Endometrium (tissue), 2 donors: Measurements from ENCODE around the gene SLC6A3.
"Not testable (repeated sequence)": the region's sequence is repeated elsewhere in the genome, so short reads cannot be mapped to it uniquely, and the experiment has no call there.

Experiments used
- FAIRE-seq: peaks from 2 replicates; lab custom pipeline; 2012; peaks lifted over from hg19 to GRCh38; lab: Jason Lieb, UNC
- donor health status: control.
- donor health status: control.

SLC6A3 gene

GRCh38 chr5:1367149-1367548 is 78.1 kb downstream of the SLC6A3 start:
- no peak for FAIRE-seq

GRCh38 chr5:1366514-1366913 is 78.7 kb downstream of the SLC6A3 start:
- FAIRE-seq, result no peak

GRCh38 chr5:1364211-1364610 is 81.0 kb downstream of the SLC6A3 start:
- no peak for FAIRE-seq

- FAIRE-seq, result no peak
These were observed 81.7 kb downstream of the SLC6A3 start for GRCh38 chr5:1363581-1363980.

- no peak for FAIRE-seq
These were observed 82.1 kb downstream of the SLC6A3 start for GRCh38 chr5:1363160-1363559.

GRCh38 chr5:1362242-1363015 is 82.8 kb downstream of the SLC6A3 start:
- no peak for FAIRE-seq

GRCh38 chr5:1360861-1361260 is 84.4 kb downstream of the SLC6A3 start:
- no peak for FAIRE-seq

GRCh38 chr5:1360367-1360766 is 84.9 kb downstream of the SLC6A3 start:
- FAIRE-seq, result not testable (repeated sequence)

GRCh38 chr5:1359713-1360112 is 85.5 kb downstream of the SLC6A3 start:
- FAIRE-seq, result no peak

GRCh38 chr5:1359031-1359645 is 86.1 kb downstream of the SLC6A3 start:
- FAIRE-seq, result no peak

GRCh38 chr5:1358726-1359025 is 86.6 kb downstream of the SLC6A3 start:
- no peak for FAIRE-seq

GRCh38 chr5:1357946-1358725 is 87.1 kb downstream of the SLC6A3 start:
- FAIRE-seq, result no peak

GRCh38 chr5:1356873-1357787 is 88.1 kb downstream of the SLC6A3 start:
- FAIRE-seq, result no peak

GRCh38 chr5:1354576-1354975 is 90.7 kb downstream of the SLC6A3 start:
- FAIRE-seq, result no peak

GRCh38 chr5:1352231-1353219 is 92.7 kb downstream of the SLC6A3 start:
- FAIRE-seq, result no peak

- no peak for FAIRE-seq
These were observed 94.1 kb downstream of the SLC6A3 start for GRCh38 chr5:1351156-1351555.

GRCh38 chr5:1349246-1349645 is 96.0 kb downstream of the SLC6A3 start:
- FAIRE-seq, result no peak

- FAIRE-seq, result no peak
These were observed 96.3 kb downstream of the SLC6A3 start for GRCh38 chr5:1348986-1349245.

- FAIRE-seq, result no peak
These were observed 97.7 kb downstream of the SLC6A3 start for GRCh38 chr5:1347571-1347970.

GRCh38 chr5:1346627-1347440 is 98.4 kb downstream of the SLC6A3 start:
- no peak for FAIRE-seq
